Measurements from ENCODE around the gene CEP250. TPM values are rescaled to one million over a fixed set of nuclear protein-coding genes. Genes with fewer than 3 reads are reported as not detected.

Gene CEP250
- total RNA-seq, 1 experiment from 2014 or later: 42.3 TPM

- no peak for TF ChIP-seq ZBTB33 (IDR thresholded peaks at IDR 0.05; ENCODE audit: extremely low read depth, insufficient replicate concordance, low read length)
- peak; percentile 96 for TF ChIP-seq YY1 (IDR thresholded peaks at IDR 0.05; ENCODE audit: extremely low read depth, insufficient replicate concordance, low read depth, low read length)
- TF ChIP-seq ELF1 (IDR thresholded peaks at IDR 0.05; ENCODE audit: borderline replicate concordance, low read depth): no peak
- peak; percentile 82 for TF ChIP-seq ZFX (IDR thresholded peaks at IDR 0.05)
- no peak for TF ChIP-seq TCF7L2 (IDR thresholded peaks at IDR 0.05; ENCODE audit: borderline replicate concordance, extremely low read depth, insufficient read depth, insufficient read length)
- no peak; the same call in 1 of the 2 replicates for TF ChIP-seq SIN3A (IDR thresholded peaks at IDR 0.05; ENCODE audit: low read depth)
- TF ChIP-seq SRF (IDR thresholded peaks at IDR 0.05; ENCODE audit: low read depth): no peak
- no peak for TF ChIP-seq FOSL1 (IDR thresholded peaks at IDR 0.05; ENCODE audit: low read depth)
- no peak for TF ChIP-seq EZH2phosphoT487 (IDR thresholded peaks at IDR 0.05; ENCODE audit: borderline replicate concordance)
- TF ChIP-seq JUND (IDR thresholded peaks at IDR 0.05): no peak
Observed at GRCh38 chr20:35454881-35455609, at the start of gene CEP250 (continued).

GRCh38 chr20:35405775-35406174 lies 49.6 kb upstream of the CEP250 start:
- ChIA-PET POLR2A (no interaction called here), CTCF (no interaction called here), RAD21 (ENCODE audit: low non-redundant PET in 1 of 2, low total read pairs in 2 of 2, uncharacterized antibody in 2 of 2, unreplicated experiment in 2 of 2) (no interaction called here)
- no peak overlapping the region for H3K4me3 ChIP-seq (replicated peaks in 1 of 2; ENCODE audit: low read depth in 1 of 2, low read length in 2 of 2)
- H3K27ac ChIP-seq (ENCODE audit: low read depth, low read length): no peak overlapping the region
- no TSS peak for BruUV-seq (replicated peaks)
- H3K36me3 ChIP-seq (ENCODE audit: control insufficient read depth in 1 of 2, insufficient read depth in 2 of 2, low read length in 2 of 2): peaks cover 10 to 21% of the 10 kb centered on the region in 2 experiments; a peak in 3 of 4 replicates
- H2AFZ ChIP-seq (ENCODE audit: low read depth, low read length, poor library complexity, severe bottlenecking): no peak overlapping the region
- H3K9me3 ChIP-seq (ENCODE audit: control insufficient read depth in 1 of 2, insufficient read depth in 1 of 2, low read depth in 1 of 2, low read length in 2 of 2): no peaks in the 10 kb centered on the region
- no peak overlapping the region for H3K4me2 ChIP-seq (ENCODE audit: low read length)
- 0 out of 2 replicates have a peak, but pooled peaks cover 6% of the 10 kb centered on the region for H4K20me1 ChIP-seq (ENCODE audit: insufficient read depth)
- intact Hi-C loops (cut with micrococcal nuclease): no loop called here
- peaks cover 88% of the 10 kb centered on the region for H3K79me2 ChIP-seq (ENCODE audit: insufficient read depth, low read length)
- peaks cover 0 to 5% of the 10 kb centered on the region in 2 experiments; a peak in 2 of 4 replicates for H3K4me1 ChIP-seq (ENCODE audit: control insufficient read depth in 1 of 2, insufficient read depth in 2 of 2, low read length in 2 of 2)
- ATAC-seq (no peak), DNase-seq (ENCODE audit: low read depth, low spot score) (no peak)
- no peaks in the 10 kb centered on the region for H3K27me3 ChIP-seq (ENCODE audit: insufficient read depth, low read length)
- no peak for TF ChIP-seq POLR2AphosphoS5 (IDR thresholded peaks at IDR 0.05; ENCODE audit: low read depth, low read length)
- no peak for TF ChIP-seq CEBPB (IDR thresholded peaks at IDR 0.05; ENCODE audit: low read depth)
- TF ChIP-seq CTCF (IDR thresholded peaks at IDR 0.05 in 2 of 3, conservative IDR thresholded peaks at IDR 0.05 in 1 of 3; ENCODE audit: borderline replicate concordance in 1 of 3, insufficient read depth in 1 of 3, low read depth in 2 of 3, low read length in 2 of 3): no peak
- no peak for TF ChIP-seq SIN3A (IDR thresholded peaks at IDR 0.05; ENCODE audit: low read depth)
- H3K9me2 ChIP-seq (ENCODE audit: insufficient read depth): no peaks in the 10 kb centered on the region
- H3K9ac ChIP-seq (ENCODE audit: low read length): no peak overlapping the region

All from HCT116 (cell line).